Astrocyte (in vitro differentiated cells and primary cell): ENCODE measurements around the gene COL8A2. TPM values are rescaled to one million over a fixed set of nuclear protein-coding genes. Genes with fewer than 3 reads are reported as not detected.

ENCODE experiments used
- DNase-seq: peaks from one replicate; pipeline ENCODE4 v3.0.0-alpha.2; 2010; ENCODE audit warnings: low read depth
- FAIRE-seq: peaks from 2 replicates; lab custom pipeline; 2011; peaks lifted over from hg19 to GRCh38; lab: Jason Lieb, UNC
- H2AFZ ChIP-seq: 2 replicates; pipeline ENCODE4 v1.6.0; 2012; ENCODE audit warnings: low read depth, low read length, inconsistent platforms
- H3K27ac ChIP-seq: 2 replicates; pipeline ENCODE4 v1.5.1; 2011; ENCODE audit warnings: low read depth, low read length, inconsistent platforms
- H3K27me3 ChIP-seq: 2 replicates; pipeline ENCODE4 v1.6.0; 2011; ENCODE audit warnings: low read length, inconsistent platforms; ENCODE audit not compliant: insufficient read depth
- H3K36me3 ChIP-seq: 2 replicates; pipeline ENCODE4 v1.5.1; 2011; ENCODE audit warnings: low read length, inconsistent platforms; ENCODE audit not compliant: insufficient read depth
- H3K4me1 ChIP-seq: 2 replicates; pipeline ENCODE4 v1.5.1; 2011; ENCODE audit warnings: low read length, inconsistent platforms; ENCODE audit not compliant: insufficient read depth
- H3K4me2 ChIP-seq: 2 replicates; pipeline ENCODE4 v1.6.0; 2012; ENCODE audit warnings: low read length, inconsistent platforms
- H3K4me3 ChIP-seq: 2 replicates; pipeline ENCODE4 v1.5.1; 2011; ENCODE audit warnings: low read depth, mild to moderate bottlenecking, low read length, inconsistent platforms; ENCODE audit not compliant: insufficient read depth
- H3K79me2 ChIP-seq: 2 replicates; pipeline ENCODE4 v1.6.0; 2012; ENCODE audit warnings: mild to moderate bottlenecking, low read length, inconsistent platforms; ENCODE audit not compliant: insufficient read depth
- H3K9ac ChIP-seq: 2 replicates; pipeline ENCODE4 v1.6.0; 2012; ENCODE audit warnings: mild to moderate bottlenecking, low read length, inconsistent platforms
- H3K9me3 ChIP-seq: 2 replicates; pipeline ENCODE4 v1.5.1; 2012; ENCODE audit warnings: low read depth, mild to moderate bottlenecking, low read length, inconsistent platforms; ENCODE audit not compliant: insufficient read depth
- H4K20me1 ChIP-seq: 2 replicates; pipeline ENCODE4 v1.6.0; 2012; ENCODE audit warnings: low read length, inconsistent platforms; ENCODE audit not compliant: insufficient read depth
- H3K27ac Mint-ChIP-seq: one replicate; pipeline ENCODE4 v1.8.0; 2021; ENCODE audit warnings: mild to moderate bottlenecking, mixed read lengths; ENCODE audit not compliant: unreplicated experiment
- H3K27me3 Mint-ChIP-seq: one replicate; pipeline ENCODE4 v1.8.0; 2021; ENCODE audit warnings: low read depth, mixed read lengths; ENCODE audit not compliant: unreplicated experiment
- H3K36me3 Mint-ChIP-seq: one replicate; pipeline ENCODE4 v1.8.0; 2021; ENCODE audit warnings: low read depth, mixed read lengths; ENCODE audit not compliant: unreplicated experiment
- H3K4me1 Mint-ChIP-seq: one replicate; pipeline ENCODE4 v1.8.0; 2021; ENCODE audit warnings: low read depth, mixed read lengths; ENCODE audit not compliant: unreplicated experiment
- H3K4me3 Mint-ChIP-seq: one replicate; pipeline ENCODE4 v1.8.0; 2021; ENCODE audit warnings: mild to moderate bottlenecking, moderate library complexity, mixed read lengths; ENCODE audit not compliant: unreplicated experiment
- H3K9me3 Mint-ChIP-seq: one replicate; pipeline ENCODE4 v1.8.0; 2021; ENCODE audit warnings: mild to moderate bottlenecking, mixed read lengths; ENCODE audit not compliant: unreplicated experiment
- CTCF ChIP-seq: IDR thresholded peaks from 2 replicates; pipeline ENCODE4 v1.5.1; 2011; ENCODE audit warnings: low read depth, mild to moderate bottlenecking, inconsistent platforms, low read length, moderate library complexity; ENCODE audit not compliant: insufficient read depth
- EZH2 ChIP-seq: IDR thresholded peaks from 2 replicates; pipeline ENCODE4 v1.6.1; 2012; ENCODE audit warnings: mild to moderate bottlenecking, low read length, inconsistent platforms; ENCODE audit not compliant: insufficient read depth
- total RNA-seq: library from RNA; stranded (reverse); gene quantifications from 2 replicates; pipeline ENCODE4 v1.2.1, GENCODE V29; 2021

The COL8A2 gene
- total RNA-seq, 1 donor from 2014 or later = 3.4 TPM

GRCh38 chr1:36172983-36173382 is 48.0 kb upstream of the COL8A2 start:
- peak overlapping the region; percentile 32 for H3K4me3 ChIP-seq
- peak; percentile 85 for DNase-seq
- H3K4me1 ChIP-seq = peaks cover 42% of the 10 kb centered on the region
- H3K79me2 ChIP-seq = peaks cover 90% of the 10 kb centered on the region
- H2AFZ ChIP-seq = no peak overlapping the region
- H3K4me2 ChIP-seq = peak overlapping the region; percentile 75
- H3K36me3 Mint-ChIP-seq = peaks cover 32% of the 10 kb centered on the region
- no peak for TF ChIP-seq EZH2
- TF ChIP-seq CTCF = no peak
- H3K9ac ChIP-seq = peak overlapping the region; percentile 77
- H3K9me3 ChIP-seq = no peaks in the 10 kb centered on the region
- H3K4me3 Mint-ChIP-seq = peak overlapping the region; percentile 52
- no peaks in the 10 kb centered on the region for H3K9me3 Mint-ChIP-seq
- H3K27ac ChIP-seq = peak overlapping the region; percentile 91
- H3K36me3 ChIP-seq = peaks cover 43% of the 10 kb centered on the region
- peaks cover 36% of the 10 kb centered on the region for H3K4me1 Mint-ChIP-seq
- H3K27me3 ChIP-seq = no peaks in the 10 kb centered on the region
- H4K20me1 ChIP-seq = peaks cover 93% of the 10 kb centered on the region
- peak overlapping the region; percentile 91 for H3K27ac Mint-ChIP-seq
- H3K27me3 Mint-ChIP-seq = no peaks in the 10 kb centered on the region
- FAIRE-seq = peak; percentile 85

- H3K27ac Mint-ChIP-seq = peak overlapping the region; percentile 91
- H3K36me3 Mint-ChIP-seq = peaks cover 30% of the 10 kb centered on the region
- H3K9me3 Mint-ChIP-seq = no peaks in the 10 kb centered on the region
- no peak for TF ChIP-seq CTCF
- no peak for TF ChIP-seq EZH2
- H2AFZ ChIP-seq = no peak overlapping the region
- H3K27me3 Mint-ChIP-seq = no peaks in the 10 kb centered on the region
- peaks cover 45% of the 10 kb centered on the region for H3K36me3 ChIP-seq
- peaks cover 94% of the 10 kb centered on the region for H4K20me1 ChIP-seq
- no peaks in the 10 kb centered on the region for H3K27me3 ChIP-seq
- H3K79me2 ChIP-seq = peaks cover 96% of the 10 kb centered on the region
- peak overlapping the region; percentile 73 for H3K4me3 Mint-ChIP-seq
- H3K27ac ChIP-seq = peak overlapping the region; percentile 91
- DNase-seq = no peak
- no peaks in the 10 kb centered on the region for H3K9me3 ChIP-seq
- peak overlapping the region; percentile 75 for H3K4me2 ChIP-seq
- FAIRE-seq = no peak
- peak overlapping the region; percentile 32 for H3K4me3 ChIP-seq
- H3K4me1 ChIP-seq = peaks cover 47% of the 10 kb centered on the region
- peaks cover 35% of the 10 kb centered on the region for H3K4me1 Mint-ChIP-seq
- H3K9ac ChIP-seq = peak overlapping the region; percentile 77
These were observed 47.2 kb upstream of the COL8A2 start for GRCh38 chr1:36172017-36172747.
